ENCODE measurements around the gene DHCR7. TPM values are rescaled to one million over a fixed set of nuclear protein-coding genes. Genes with fewer than 3 reads are reported as not detected.

The DHCR7 gene
- total and polyA plus RNA-seq, 2 experiments from 2014 or later: 50.0 to 158 TPM

DNA sequence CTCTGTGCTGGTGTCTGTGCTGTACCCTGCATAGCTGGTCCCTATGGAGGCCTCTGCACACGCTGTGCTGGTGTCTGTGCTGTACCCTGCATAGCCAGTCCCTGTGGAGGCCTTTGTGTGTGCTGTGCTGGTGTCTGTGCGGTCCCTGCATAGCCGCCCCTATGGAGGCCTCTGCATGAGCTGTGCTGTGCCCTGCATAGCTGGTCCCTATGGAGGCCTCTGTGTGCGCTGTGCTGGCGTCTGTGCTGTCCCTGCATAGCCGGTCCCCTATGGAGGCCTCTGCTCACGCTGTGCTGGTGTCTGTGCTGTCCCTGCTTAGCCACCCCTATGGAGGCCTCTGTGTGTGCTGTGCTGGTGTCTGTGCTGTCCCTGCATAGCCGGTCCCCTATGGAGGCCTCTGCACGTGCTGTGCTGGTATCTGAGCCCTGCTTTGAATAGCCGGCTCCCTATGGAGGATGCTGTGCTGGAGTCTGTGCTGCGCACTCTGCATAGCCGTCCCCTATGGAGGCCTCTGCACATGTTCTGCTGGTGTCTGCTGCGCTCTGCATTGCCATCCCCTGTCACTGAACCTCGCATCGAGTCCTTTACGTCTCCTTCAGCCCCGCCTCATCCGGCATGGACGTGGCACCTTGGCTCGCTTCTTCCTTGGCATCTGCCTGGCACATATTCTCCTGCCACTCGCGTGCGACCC, 11.0 kb upstream of the DHCR7 start:
- no peak overlapping the region for H3K27ac ChIP-seq
- TF ChIP-seq, protein P1, sequence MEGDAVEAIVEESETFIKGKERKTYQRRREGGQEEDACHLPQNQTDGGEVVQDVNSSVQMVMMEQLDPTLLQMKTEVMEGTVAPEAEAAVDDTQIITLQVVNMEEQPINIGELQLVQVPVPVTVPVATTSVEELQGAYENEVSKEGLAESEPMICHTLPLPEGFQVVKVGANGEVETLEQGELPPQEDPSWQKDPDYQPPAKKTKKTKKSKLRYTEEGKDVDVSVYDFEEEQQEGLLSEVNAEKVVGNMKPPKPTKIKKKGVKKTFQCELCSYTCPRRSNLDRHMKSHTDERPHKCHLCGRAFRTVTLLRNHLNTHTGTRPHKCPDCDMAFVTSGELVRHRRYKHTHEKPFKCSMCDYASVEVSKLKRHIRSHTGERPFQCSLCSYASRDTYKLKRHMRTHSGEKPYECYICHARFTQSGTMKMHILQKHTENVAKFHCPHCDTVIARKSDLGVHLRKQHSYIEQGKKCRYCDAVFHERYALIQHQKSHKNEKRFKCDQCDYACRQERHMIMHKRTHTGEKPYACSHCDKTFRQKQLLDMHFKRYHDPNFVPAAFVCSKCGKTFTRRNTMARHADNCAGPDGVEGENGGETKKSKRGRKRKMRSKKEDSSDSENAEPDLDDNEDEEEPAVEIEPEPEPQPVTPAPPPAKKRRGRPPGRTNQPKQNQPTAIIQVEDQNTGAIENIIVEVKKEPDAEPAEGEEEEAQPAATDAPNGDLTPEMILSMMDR (IDR thresholded peaks at IDR 0.05; ENCODE audit: low read depth, low read length): no peak
- no peaks in the 10 kb centered on the region for H3K9me3 ChIP-seq (ENCODE audit: low read depth)
- peaks cover 16% of the 10 kb centered on the region for H3K36me3 ChIP-seq
- no peaks in the 10 kb centered on the region for H3K4me1 ChIP-seq (ENCODE audit: low read depth)
- DNase-seq (ENCODE audit: low read depth in 1 of 2, low spot score in 1 of 2): no peak
- no peak overlapping the region for H3K4me3 ChIP-seq
- no peaks in the 10 kb centered on the region for H3K27me3 ChIP-seq

DNA sequence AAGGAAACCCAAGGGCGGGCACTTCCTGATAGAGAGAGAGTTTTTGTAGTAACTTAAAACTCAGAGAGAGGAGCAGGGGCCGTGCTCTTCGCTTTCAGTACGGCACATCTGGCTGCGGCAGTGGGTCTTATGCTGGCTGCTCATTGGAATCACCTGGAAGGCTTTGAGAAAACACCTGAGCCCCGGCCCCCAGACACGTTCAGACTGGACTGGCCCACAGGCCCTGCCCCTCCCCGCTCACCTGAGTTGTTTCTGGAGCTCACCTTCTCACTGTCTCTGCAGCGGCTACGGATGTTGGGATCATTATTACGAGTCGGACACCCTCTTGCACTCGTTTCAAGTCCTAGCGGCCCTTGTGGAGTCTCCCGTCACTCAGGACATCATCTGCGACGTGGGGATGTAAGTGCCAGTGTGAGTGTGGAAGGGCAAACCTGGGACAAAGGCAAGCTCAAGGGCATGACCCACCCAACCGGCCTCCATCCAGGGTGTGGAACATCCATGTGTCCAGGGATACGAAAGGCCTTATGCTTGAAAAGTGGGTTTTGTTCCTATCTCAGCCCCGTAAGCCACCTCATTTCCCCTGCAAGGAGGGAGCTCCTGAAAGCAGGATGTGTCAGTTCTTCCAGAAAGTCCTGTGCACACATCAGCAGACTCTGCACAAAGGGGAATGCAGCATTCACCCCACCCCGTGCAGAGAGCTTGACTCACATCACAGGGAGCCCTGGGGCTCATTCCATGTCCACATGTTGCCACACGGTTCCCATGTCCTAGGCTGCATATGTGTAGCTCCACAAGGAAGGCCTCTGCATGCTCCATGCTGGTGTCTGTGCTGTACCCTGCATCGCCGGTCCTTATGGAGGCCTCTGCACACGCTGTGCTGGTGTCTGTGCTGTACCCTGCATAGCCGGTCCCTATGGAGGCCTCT, 10.2 kb upstream of the DHCR7 start:
- H3K27ac ChIP-seq: no peak overlapping the region
- peaks cover 16% of the 10 kb centered on the region for H3K36me3 ChIP-seq
- no peaks in the 10 kb centered on the region for H3K27me3 ChIP-seq
- TF ChIP-seq, protein P1 (IDR thresholded peaks at IDR 0.05; ENCODE audit: low read depth, low read length): no peak
- no peak overlapping the region for H3K4me3 ChIP-seq
- DNase-seq (ENCODE audit: low read depth in 1 of 2, low spot score in 1 of 2): no peak
- H3K4me1 ChIP-seq (ENCODE audit: low read depth): peaks cover 5% of the 10 kb centered on the region
- no peaks in the 10 kb centered on the region for H3K9me3 ChIP-seq (ENCODE audit: low read depth)

DNA sequence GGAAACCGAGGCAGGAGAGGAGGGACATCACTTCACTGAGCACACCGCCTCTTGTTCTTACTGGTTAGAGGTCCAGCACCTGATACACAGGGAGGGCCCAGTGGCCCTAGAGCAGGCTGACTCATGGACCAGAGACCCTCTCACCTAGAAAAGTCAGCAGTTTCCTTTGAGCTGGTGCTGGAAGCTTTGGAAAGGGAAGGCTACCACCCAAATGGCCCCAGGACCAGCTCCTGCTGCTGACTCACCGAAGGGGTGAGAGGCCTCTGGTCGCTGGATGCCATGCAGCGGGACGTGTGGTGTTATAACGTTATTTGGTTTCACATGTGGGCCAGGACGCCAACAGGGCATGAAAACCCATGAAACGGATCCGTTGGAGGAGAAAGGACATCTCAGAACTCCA, 8.6 kb upstream of the DHCR7 start:
- Histone ChIP-seq H3K4me3 (no peak overlapping the region), H3K4me1 (ENCODE audit: low read depth) (peaks cover 11% of the 10 kb centered on the region), H3K27ac (no peak overlapping the region), H3K36me3 (peaks cover 16% of the 10 kb centered on the region), H3K9me3 (ENCODE audit: low read depth) (no peaks in the 10 kb centered on the region), H3K27me3 (no peaks in the 10 kb centered on the region)
- TF ChIP-seq, protein P1 (IDR thresholded peaks at IDR 0.05; ENCODE audit: low read depth, low read length): no peak
- no peak for DNase-seq (ENCODE audit: low read depth in 1 of 2, low spot score in 1 of 2)

DNA sequence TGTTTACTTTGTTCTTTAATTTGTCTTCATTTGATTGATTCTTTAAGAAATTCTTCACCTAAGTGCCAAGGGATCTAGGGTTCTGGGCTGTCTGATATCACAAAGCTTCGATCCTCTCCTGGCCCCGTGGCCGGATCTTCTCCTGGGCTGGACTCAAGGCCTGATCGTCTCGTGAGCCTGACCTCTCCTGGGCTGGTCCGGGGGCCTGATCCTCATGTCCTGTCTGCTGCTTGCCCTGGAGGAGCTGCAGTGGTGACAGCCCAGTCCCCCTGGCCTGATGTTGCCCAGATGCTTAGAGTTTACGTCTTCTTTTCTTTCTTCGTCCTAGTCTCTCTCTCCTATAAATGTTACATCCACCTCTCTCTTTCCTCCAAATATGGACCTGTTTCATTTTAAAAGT, 8.1 kb upstream of the DHCR7 start:
- Histone ChIP-seq H3K4me1 (ENCODE audit: low read depth) (peaks cover 11% of the 10 kb centered on the region), H3K4me3 (no peak overlapping the region), H3K36me3 (peaks cover 16% of the 10 kb centered on the region), H3K27ac (no peak overlapping the region), H3K27me3 (no peaks in the 10 kb centered on the region), H3K9me3 (ENCODE audit: low read depth) (no peaks in the 10 kb centered on the region)
- no peak for DNase-seq (ENCODE audit: low read depth in 1 of 2, low spot score in 1 of 2)
- TF ChIP-seq, protein P1 (IDR thresholded peaks at IDR 0.05; ENCODE audit: low read depth, low read length): no peak

DNA sequence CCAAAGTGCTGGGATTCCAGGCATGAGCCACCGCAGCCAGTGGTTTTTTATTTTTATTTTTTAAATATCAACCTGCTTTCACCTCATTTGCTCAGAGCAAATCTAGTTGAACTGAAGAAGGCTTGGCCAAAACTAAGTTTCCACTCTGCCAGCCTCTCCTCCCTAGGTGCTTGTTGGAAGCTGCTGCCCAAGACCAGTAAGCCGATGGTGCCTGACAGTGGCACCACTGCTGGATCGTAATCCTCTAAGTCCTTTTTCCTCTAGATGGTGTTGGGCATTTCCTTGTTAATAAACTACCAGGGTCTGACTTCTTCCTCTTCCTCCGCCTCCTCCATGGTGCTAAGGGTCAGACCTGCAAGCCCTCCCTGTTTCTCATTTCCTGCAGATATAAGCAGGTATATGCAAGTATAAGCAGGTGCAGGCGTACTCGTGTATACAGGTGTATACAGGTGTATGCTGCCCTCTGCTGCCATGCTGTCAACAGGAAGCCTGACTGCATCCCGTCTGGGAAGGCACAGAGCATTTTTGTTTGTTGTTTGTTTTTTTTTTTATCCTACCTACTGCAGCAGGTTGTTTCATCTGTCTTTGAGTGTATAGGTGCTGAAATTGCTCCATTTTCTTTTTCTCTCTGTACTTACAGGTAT, 6.4 kb upstream of the DHCR7 start:
- Histone ChIP-seq H3K27ac (no peak overlapping the region), H3K36me3 (peaks cover 14% of the 10 kb centered on the region), H3K4me1 (ENCODE audit: low read depth) (peaks cover 11% of the 10 kb centered on the region), H3K9me3 (ENCODE audit: low read depth) (no peaks in the 10 kb centered on the region), H3K27me3 (no peaks in the 10 kb centered on the region), H3K4me3 (no peak overlapping the region)
- DNase-seq (ENCODE audit: low read depth in 1 of 2, low spot score in 1 of 2): no peak
- TF ChIP-seq, protein P1 (IDR thresholded peaks at IDR 0.05; ENCODE audit: low read depth, low read length): no peak
